Measurements from ENCODE around the gene LRRC46.

LRRC46 gene

GRCh38 chr17:47797797-47798196 is 33.7 kb upstream of the LRRC46 start:
- no peak overlapping the region for H3K4me3 ChIP-seq (ENCODE audit: low read depth, low read length)
- TF ChIP-seq CTCF (IDR thresholded peaks at IDR 0.05; ENCODE audit: low read depth, low read length), result no peak

DNA sequence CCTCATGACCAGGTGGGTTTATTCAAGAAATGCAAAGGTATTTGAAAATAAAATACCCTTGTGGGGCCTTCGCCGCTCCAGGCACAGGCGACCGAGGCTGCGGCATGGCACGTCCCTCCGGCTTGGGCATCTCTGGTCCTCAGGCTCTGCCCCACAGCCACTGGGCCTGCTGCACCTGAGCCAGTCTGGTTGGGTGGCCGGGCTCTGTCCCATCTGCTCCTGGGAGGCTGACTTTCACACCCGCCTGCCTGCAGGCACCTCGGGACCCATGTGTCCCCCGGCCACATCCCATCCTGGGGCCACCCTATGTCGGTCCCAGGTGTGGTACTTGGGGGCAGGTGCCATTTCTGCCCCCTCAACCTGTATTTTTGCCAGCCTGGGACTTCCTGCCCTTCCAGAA is 30.8 kb upstream of the LRRC46 start:
- TF ChIP-seq CTCF (IDR thresholded peaks at IDR 0.05; ENCODE audit: low read depth, low read length), result no peak

DNA sequence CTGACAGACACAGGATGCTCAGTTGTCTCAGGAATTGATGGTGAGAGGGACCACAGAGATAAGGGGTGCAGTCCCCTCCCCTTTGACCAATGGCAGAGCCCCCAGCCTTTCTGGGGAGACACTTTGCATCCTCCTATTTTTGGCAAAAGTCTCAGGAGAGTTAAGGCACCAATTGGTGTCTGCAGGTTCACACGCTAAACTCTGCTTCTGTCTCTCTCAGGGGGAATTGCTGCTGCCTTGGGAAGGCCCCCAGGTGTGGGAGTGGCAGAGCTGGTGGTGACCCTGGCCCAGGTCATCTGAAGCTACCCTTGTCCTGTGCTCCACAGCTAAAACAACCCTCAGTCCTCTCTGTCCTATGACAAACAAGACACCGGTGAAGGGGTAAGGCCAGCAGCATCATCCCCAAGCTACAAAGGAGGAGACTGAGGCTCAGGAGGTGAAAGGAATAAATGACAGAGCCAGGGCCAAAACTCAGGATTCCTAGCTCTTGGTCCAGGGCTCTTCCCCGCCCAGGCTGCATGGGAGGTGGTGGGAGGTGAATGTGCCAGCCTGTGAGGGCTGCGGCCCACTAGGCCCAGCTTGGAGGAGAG is 30.2 kb upstream of the LRRC46 start:
- no peak overlapping the region for H3K4me3 ChIP-seq (ENCODE audit: low read depth, low read length)

More for the DNA sequence above, 30.8 kb upstream of the LRRC46 start:
- no peak overlapping the region for H3K4me3 ChIP-seq (ENCODE audit: low read depth, low read length)

DNA sequence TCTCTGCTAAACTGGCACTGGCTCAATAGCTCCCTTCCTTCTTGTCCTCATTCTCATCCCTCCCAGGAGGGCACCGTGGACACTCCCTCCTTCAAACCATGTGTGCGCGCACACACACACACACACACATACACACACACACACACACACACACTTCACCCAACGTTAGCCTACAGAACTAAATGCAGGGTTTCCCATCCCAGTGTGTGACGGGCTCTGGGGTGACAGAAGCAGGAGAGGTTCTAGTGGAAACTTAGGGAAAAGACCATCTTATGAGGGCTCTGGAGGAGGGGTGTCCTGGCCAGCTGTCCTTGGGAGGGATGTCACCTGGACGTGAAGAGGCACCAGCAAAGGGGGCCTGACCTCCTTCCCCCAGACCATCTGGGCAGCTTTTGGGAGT is 29.6 kb upstream of the LRRC46 start:
- TF ChIP-seq CTCF (IDR thresholded peaks at IDR 0.05; ENCODE audit: low read depth, low read length), result no peak
- H3K4me3 ChIP-seq (ENCODE audit: low read depth, low read length), result no peak overlapping the region

More for the DNA sequence above, 30.2 kb upstream of the LRRC46 start:
- TF ChIP-seq CTCF (IDR thresholded peaks at IDR 0.05; ENCODE audit: low read depth, low read length), result no peak

GRCh38 chr17:47802341-47803022 is 29.0 kb upstream of the LRRC46 start:
- no peak overlapping the region for H3K4me3 ChIP-seq (ENCODE audit: low read depth, low read length)
- TF ChIP-seq CTCF (IDR thresholded peaks at IDR 0.05; ENCODE audit: low read depth, low read length), result peak; percentile 58

DNA sequence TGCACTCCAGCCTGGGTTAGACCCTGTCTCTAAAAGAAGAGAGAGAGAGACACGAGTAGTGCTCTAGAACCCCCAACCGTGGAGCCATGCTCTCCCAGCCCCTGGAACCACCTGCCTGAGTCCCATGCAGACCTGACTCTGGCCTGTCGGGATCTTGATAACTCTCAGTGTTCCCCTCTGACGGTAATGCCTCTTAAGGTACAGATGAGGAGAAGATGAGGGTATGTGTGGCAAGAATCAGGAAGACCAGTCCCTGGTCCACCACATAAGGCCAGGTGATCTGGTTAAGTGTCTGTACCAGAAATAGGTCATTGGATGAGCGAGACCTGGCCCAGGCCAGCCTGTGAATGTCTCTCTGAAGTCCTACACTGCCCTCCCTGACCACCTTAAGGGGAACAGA is 28.3 kb upstream of the LRRC46 start:
- no peak for TF ChIP-seq CTCF (IDR thresholded peaks at IDR 0.05; ENCODE audit: low read depth, low read length)
- H3K4me3 ChIP-seq (ENCODE audit: low read depth, low read length), result no peak overlapping the region

DNA sequence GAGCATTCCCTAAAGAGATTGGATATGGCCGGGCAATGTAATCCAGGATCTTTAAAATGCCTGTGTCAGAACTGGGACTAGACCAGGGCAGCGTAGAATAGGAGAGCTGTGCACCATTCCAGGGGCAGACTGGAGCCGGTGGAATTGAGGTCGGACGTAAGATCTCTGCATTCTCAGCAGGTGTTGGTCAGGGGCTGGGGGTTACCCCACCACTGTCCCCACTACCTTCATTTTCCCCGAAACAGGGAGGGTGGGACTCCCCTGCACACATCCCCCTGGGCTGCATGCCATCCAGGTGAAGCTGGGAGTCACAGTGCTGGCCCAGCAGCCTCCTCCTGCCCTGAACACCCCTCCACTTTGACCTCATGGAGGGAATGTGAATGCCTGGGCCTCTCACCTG is 27.7 kb upstream of the LRRC46 start:
- no peak for TF ChIP-seq CTCF (IDR thresholded peaks at IDR 0.05; ENCODE audit: low read depth, low read length)
- H3K4me3 ChIP-seq (ENCODE audit: low read depth, low read length), result no peak overlapping the region

Data from WI38 (cell line).